ENCODE data around the gene CHD1L.
A peak's percentile ranks its signal among the peaks of the same experiment; 100 is the strongest.
"Not testable (repeated sequence)": the region's sequence is repeated elsewhere in the genome, so short reads cannot be mapped to it uniquely, and the experiment has no call there.

The CHD1L gene

GRCh38 chr1:147242449-147243227, at the start of gene CHD1L:
Gene CHD1L, plus strand, starts transcription at chr1:147242684. Its CDS starts 20 bp downstream, at chr1:147242704.
- peak; percentile 85 for DNase-seq

GRCh38 chr1:147197324-147197723, 45.2 kb upstream of the CHD1L start:
- not testable (repeated sequence) for DNase-seq

GRCh38 chr1:147201276-147201675, 41.2 kb upstream of the CHD1L start:
- DNase-seq = no peak

GRCh38 chr1:147201786-147202185, 40.7 kb upstream of the CHD1L start:
- DNase-seq = no peak

GRCh38 chr1:147202576-147202975, 39.9 kb upstream of the CHD1L start:
- no peak for DNase-seq

GRCh38 chr1:147204080-147204479, 38.4 kb upstream of the CHD1L start:
- peak; percentile 53 for DNase-seq

GRCh38 chr1:147207192-147207591, 35.3 kb upstream of the CHD1L start:
- DNase-seq = no peak

- no peak for DNase-seq
Observed at GRCh38 chr1:147208619-147209018, 33.9 kb upstream of the CHD1L start.

- no peak for DNase-seq
Observed at GRCh38 chr1:147209825-147210821, 32.4 kb upstream of the CHD1L start.

- DNase-seq = no peak
Observed at GRCh38 chr1:147210987-147211386, 31.5 kb upstream of the CHD1L start.

GRCh38 chr1:147211577-147211976, 30.9 kb upstream of the CHD1L start:
- no peak for DNase-seq

GRCh38 chr1:147213271-147213670, 29.2 kb upstream of the CHD1L start:
- DNase-seq = no peak

- DNase-seq = no peak
Observed at GRCh38 chr1:147214325-147214724, 28.2 kb upstream of the CHD1L start.

GRCh38 chr1:147214842-147215539, 27.5 kb upstream of the CHD1L start:
- DNase-seq = no peak

- DNase-seq = no peak
Observed at GRCh38 chr1:147215540-147215916, 27.0 kb upstream of the CHD1L start.

- DNase-seq = no peak
Observed at GRCh38 chr1:147216124-147216523, 26.4 kb upstream of the CHD1L start.

- DNase-seq = no peak
Observed at GRCh38 chr1:147217141-147217540, 25.3 kb upstream of the CHD1L start.

GRCh38 chr1:147218606-147219005, 23.9 kb upstream of the CHD1L start:
- DNase-seq = no peak

GRCh38 chr1:147223740-147224615, 18.5 kb upstream of the CHD1L start:
- DNase-seq = no peak

- peak; percentile 33 for DNase-seq
Observed at GRCh38 chr1:147225193-147225730, 17.2 kb upstream of the CHD1L start, which contains the start of gene FMO5. Gene FMO5, minus strand, starts transcription at chr1:147225339. Its CDS starts 310 bp downstream, at chr1:147225029.

GRCh38 chr1:147231032-147231431, 11.5 kb upstream of the CHD1L start:
- not testable (repeated sequence) for DNase-seq

GRCh38 chr1:147233903-147234302, 8.6 kb upstream of the CHD1L start:
- DNase-seq = not testable (repeated sequence)
